Measurements from ENCODE around the gene RASD1.

RASD1 gene

GRCh38 chr17:17514993-17515933 is 19.1 kb upstream of the RASD1 start:
- TF ChIP-seq SIN3A (IDR thresholded peaks at IDR 0.05; ENCODE audit: borderline replicate concordance, insufficient read depth, low read length) (no peak), TAF1 (IDR thresholded peaks at IDR 0.05; ENCODE audit: borderline replicate concordance, insufficient read depth, low read length) (no peak), POLR2AphosphoS5 (IDR thresholded peaks at IDR 0.05; ENCODE audit: low read depth, low read length) (no peak), FOXP2 (optimal IDR thresholded peaks at IDR 0.05; ENCODE audit: borderline replicate concordance, extremely low read depth, extremely low read length, insufficient read depth) (no peak), REST (IDR thresholded peaks at IDR 0.05; ENCODE audit: insufficient read depth in 1 of 2, low read depth in 2 of 2, low read length in 2 of 2) (no peak)

- TF ChIP-seq REST (IDR thresholded peaks at IDR 0.05; ENCODE audit: insufficient read depth in 1 of 2, low read depth in 2 of 2, low read length in 2 of 2) (no peak), POLR2AphosphoS5 (IDR thresholded peaks at IDR 0.05; ENCODE audit: low read depth, low read length) (no peak), FOXP2 (optimal IDR thresholded peaks at IDR 0.05; ENCODE audit: borderline replicate concordance, extremely low read depth, extremely low read length, insufficient read depth) (no peak), TAF1 (IDR thresholded peaks at IDR 0.05; ENCODE audit: borderline replicate concordance, insufficient read depth, low read length) (no peak), SIN3A (IDR thresholded peaks at IDR 0.05; ENCODE audit: borderline replicate concordance, insufficient read depth, low read length) (no peak)
These were observed 18.3 kb upstream of the RASD1 start for GRCh38 chr17:17514361-17514992.

- no peak for TF ChIP-seq FOXP2 (optimal IDR thresholded peaks at IDR 0.05; ENCODE audit: borderline replicate concordance, extremely low read depth, extremely low read length, insufficient read depth)
- no peak for TF ChIP-seq TAF1 (IDR thresholded peaks at IDR 0.05; ENCODE audit: borderline replicate concordance, insufficient read depth, low read length)
- no peak for TF ChIP-seq REST (IDR thresholded peaks at IDR 0.05; ENCODE audit: insufficient read depth in 1 of 2, low read depth in 2 of 2, low read length in 2 of 2)
- no peak for TF ChIP-seq POLR2AphosphoS5 (IDR thresholded peaks at IDR 0.05; ENCODE audit: low read depth, low read length)
- no peak for TF ChIP-seq SIN3A (IDR thresholded peaks at IDR 0.05; ENCODE audit: borderline replicate concordance, insufficient read depth, low read length)
These were observed 17.4 kb upstream of the RASD1 start for GRCh38 chr17:17513626-17514025.

DNA sequence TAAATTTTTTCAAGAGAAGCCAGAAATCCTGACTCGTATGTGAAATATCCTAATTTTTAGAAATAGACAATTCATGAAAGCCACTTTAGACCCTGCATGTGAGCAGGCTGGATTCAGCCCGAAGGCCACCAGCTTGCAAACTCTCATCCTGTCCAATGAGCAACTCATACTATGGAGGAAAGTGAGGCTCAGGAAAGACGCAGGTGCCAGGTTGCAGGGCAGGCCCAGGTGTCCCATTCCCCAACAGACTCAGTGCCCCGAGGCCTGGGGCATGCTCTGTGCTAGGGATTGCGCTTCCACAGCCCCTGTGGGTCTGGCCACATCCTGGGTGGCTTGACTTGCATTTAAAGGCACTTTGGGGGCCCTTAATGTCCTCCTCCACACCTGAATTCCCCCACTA is 16.7 kb upstream of the RASD1 start:
- no peak for TF ChIP-seq FOXP2 (optimal IDR thresholded peaks at IDR 0.05; ENCODE audit: borderline replicate concordance, extremely low read depth, extremely low read length, insufficient read depth)

DNA sequence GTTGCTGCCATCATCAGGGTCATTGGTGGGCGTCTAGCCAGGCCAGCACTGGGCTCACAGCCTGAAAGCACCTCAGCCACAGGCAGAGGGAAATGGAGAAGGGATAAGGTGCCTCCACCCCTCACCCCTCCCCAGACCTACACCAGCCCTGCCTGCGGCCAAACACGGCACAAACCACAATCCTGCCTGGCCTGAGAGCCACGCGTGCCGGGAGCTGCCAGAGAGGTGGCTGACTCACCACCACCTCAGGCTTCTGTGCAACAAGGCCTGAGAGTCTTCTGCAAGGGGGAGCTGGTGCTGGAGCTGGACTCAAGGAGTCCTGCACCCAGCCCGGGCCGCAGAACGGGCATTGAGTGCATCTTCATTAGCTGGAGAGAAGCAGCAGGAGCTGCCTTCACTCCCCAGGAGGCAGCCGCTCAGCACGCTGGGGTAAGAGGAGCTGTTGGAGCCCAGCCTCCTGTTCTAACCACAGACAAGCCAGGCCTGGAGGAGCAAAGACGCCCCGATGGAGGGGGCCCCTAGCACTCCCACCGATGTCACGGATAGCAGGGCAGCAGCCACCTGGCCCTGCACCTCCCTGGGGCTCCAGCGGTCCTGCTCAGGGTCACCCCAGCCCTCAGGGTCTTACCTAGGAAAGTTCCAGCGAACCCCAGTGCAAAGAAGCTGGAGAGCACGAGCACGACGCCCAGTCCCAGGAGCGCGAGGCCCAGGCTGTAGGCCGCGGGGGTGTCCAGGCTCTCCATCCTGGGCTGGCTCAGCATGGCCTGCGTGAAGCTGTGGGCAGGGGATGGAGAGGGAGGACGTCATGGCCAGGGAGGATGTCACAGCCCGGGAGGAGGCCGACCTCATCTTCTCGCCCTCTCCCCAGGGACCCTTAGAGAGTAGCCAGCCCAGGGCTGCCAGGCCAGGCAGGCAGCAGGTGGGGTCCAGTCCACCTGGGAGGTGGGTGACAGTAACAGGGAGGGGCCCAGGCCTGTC is 16.0 kb upstream of the RASD1 start:
- no peak for TF ChIP-seq FOXP2 (optimal IDR thresholded peaks at IDR 0.05; ENCODE audit: borderline replicate concordance, extremely low read depth, extremely low read length, insufficient read depth)
- no peak for TF ChIP-seq TAF1 (IDR thresholded peaks at IDR 0.05; ENCODE audit: borderline replicate concordance, insufficient read depth, low read length)
- no peak for TF ChIP-seq SIN3A (IDR thresholded peaks at IDR 0.05; ENCODE audit: borderline replicate concordance, insufficient read depth, low read length)
- no peak for TF ChIP-seq POLR2AphosphoS5 (IDR thresholded peaks at IDR 0.05; ENCODE audit: low read depth, low read length)
- TF ChIP-seq REST (IDR thresholded peaks at IDR 0.05; ENCODE audit: insufficient read depth in 1 of 2, low read depth in 2 of 2, low read length in 2 of 2) = no peak
